ENCODE results near the gene FAM89B. TPM values are rescaled to one million over a fixed set of nuclear protein-coding genes. Genes with fewer than 3 reads are reported as not detected.

FAM89B gene
- total and polyA plus RNA-seq, 2 of the 8 experiments (the other 6 are each of a cell fraction or from before 2014, with no cell fraction given): 15.8 to 32.4 TPM

- FAIRE-seq: no peak
- TF ChIP-seq POLR2A (IDR thresholded peaks at IDR 0.05; ENCODE audit: control extremely low read depth in 1 of 2, low read depth in 2 of 2, low read length in 2 of 2): no peak
- TF ChIP-seq SIN3A (conservative IDR thresholded peaks at IDR 0.05 in 1 of 2, IDR thresholded peaks at IDR 0.05 in 1 of 2; ENCODE audit: low read depth in 1 of 2, low read length in 2 of 2): peak in 1 of 2 experiments; percentile 52; a peak in 1 of 4 replicates
- Histone ChIP-seq H4K20me1 (replicated peaks in 1 of 2; ENCODE audit: control insufficient read depth in 1 of 2, insufficient read depth in 2 of 2, low read length in 2 of 2) (peaks cover 8 to 35% of the 10 kb centered on the region in 2 experiments), H3K79me1 (ENCODE audit: low read depth, low read length) (peaks cover 33% of the 10 kb centered on the region), H3K18ac (ENCODE audit: extremely low read depth, low read length) (no peak overlapping the region), H3K23ac (ENCODE audit: insufficient read length) (no peak overlapping the region), H3K9ac (replicated peaks in 1 of 4; ENCODE audit: extremely low read depth in 1 of 4, low read depth in 3 of 4, low read length in 3 of 4) (peak overlapping the region; percentile 63 to 86 (median 75); a peak in 6 of 7 replicates), H4K91ac (replicated peaks; ENCODE audit: insufficient read length, low read length) (no peak overlapping the region), H3K27ac (ENCODE audit: low read depth, low read length) (peak overlapping the region; percentile 20; the same call in 1 of the 2 replicates), H3K4me3 (ENCODE audit: extremely low read depth in 1 of 4, insufficient read depth in 2 of 4, low read depth in 3 of 4, low read length in 4 of 4) (peak overlapping the region; percentile 63 to 88 (median 86)), H2BK15ac (ENCODE audit: low read length) (no peak overlapping the region), H4K8ac (ENCODE audit: extremely low read depth, insufficient read depth, low read length) (no peak overlapping the region; the same call in 1 of the 2 replicates), H3K9me3 (ENCODE audit: insufficient read depth in 2 of 2, low read depth in 1 of 2, low read length in 1 of 2) (no peaks in the 10 kb centered on the region), H3K27me3 (replicated peaks in 1 of 4; ENCODE audit: control insufficient read depth in 3 of 4, extremely low read depth in 1 of 4, insufficient read depth in 3 of 4, low read length in 3 of 4) (no peaks in the 10 kb centered on the region), H3K4ac (replicated peaks; ENCODE audit: insufficient read length, low read depth, low read length) (no peak overlapping the region), H3K4me1 (replicated peaks in 1 of 4; ENCODE audit: control insufficient read depth in 3 of 4, insufficient read depth in 4 of 4, low read length in 3 of 4) (peaks cover 0 to 20% (median 11%) of the 10 kb centered on the region in 4 experiments; a peak in 5 of 7 replicates), H2AK5ac (ENCODE audit: low read depth, low read length) (no peak overlapping the region), H3K23me2 (ENCODE audit: low read depth, low read length) (peaks cover 16% of the 10 kb centered on the region), H3K36me3 (ENCODE audit: control insufficient read depth in 2 of 4, insufficient read depth in 4 of 4, low read length in 3 of 4) (peaks cover 3 to 29% (median 18%) of the 10 kb centered on the region in 4 experiments; a peak in 6 of 8 replicates), H3K4me2 (ENCODE audit: insufficient read depth in 1 of 2, low read depth in 2 of 2, low read length in 2 of 2) (peak overlapping the region; percentile 87 to 98), H4K5ac (ENCODE audit: insufficient read length, low read depth, low read length) (no peak overlapping the region), H2BK120ac (replicated peaks; ENCODE audit: low read depth, low read length) (no peak overlapping the region), H2BK20ac (ENCODE audit: low read length) (no peak overlapping the region), H2AFZ (ENCODE audit: low read length) (no peak overlapping the region), H3K56ac (replicated peaks; ENCODE audit: insufficient read length, low read depth, low read length) (peak overlapping the region; percentile 92), H3K79me2 (ENCODE audit: control insufficient read depth in 1 of 2, insufficient read depth in 2 of 2, low read length in 2 of 2) (peaks cover 11 to 27% of the 10 kb centered on the region in 2 experiments), H2BK12ac (ENCODE audit: low read depth, low read length) (no peak overlapping the region), H3K14ac (ENCODE audit: insufficient read length) (no peak overlapping the region), H2BK5ac (ENCODE audit: low read depth, low read length) (peak overlapping the region; percentile 86; the same call in 1 of the 2 replicates)
- DNase-seq (ENCODE audit: low read depth in 1 of 2, low spot score in 2 of 2): no peak
- WGBS, 2 experiments (ENCODE audit: extremely low coverage in 1 of 2, insufficient coverage in 1 of 2, insufficient read length in 1 of 2, insufficient replicate concordance in 2 of 2, low coverage in 1 of 2, low lambda C conversion rate in 2 of 2, missing lambda C conversion rate in 1 of 2): 16% methylated on average over 9 of the region's 50 CpGs; no CpG with 5 or more reads in 1 of the 2 experiments
- ChIA-PET POLR2A (ENCODE audit: partially characterized antibody) (interaction anchor here (1.2 to 5.7 kb wide), 13 partner anchors 10 to 243 kb away, joined by 3 to 41 read pairs (median 5); partner anchors contain the start of genes KCNK7, MALAT1 and SIPA1), CTCF (ENCODE audit: partially characterized antibody) (interaction anchor here (0.8 to 3.8 kb wide), 10 partner anchors 12 to 43 kb away, joined by 3 to 30 read pairs (median 5); partner anchors contain the start of gene SIPA1)
These were observed 43.7 kb downstream of the FAM89B start for GRCh38 chr11:65615950-65616574.

Data from H1 (cell line).